Subcutaneous adipose tissue (tissue), 4 donors: ENCODE results near the gene PTGER1. TPM values are rescaled to one million over a fixed set of nuclear protein-coding genes. Genes with fewer than 3 reads are reported as not detected.

Experiments
- CTCF ChIP-seq: fragments of 450-650 bp; IDR thresholded peaks from one replicate; pipeline ENCODE4 v1.5.1; 2016; ENCODE audit warnings: low read depth, mild to moderate bottlenecking, control low read depth, antibody characterized with exemption, moderate library complexity
- total RNA-seq, 4 donors: library from RNA; depleted of rRNA; stranded (reverse); fragments of >200 nt; gene quantifications; one replicate each; pipeline ENCODE4 v1.1.0, GENCODE V29; 2016

PTGER1 gene
- total RNA-seq, 4 donors from 2014 or later: 0.49 TPM; not detected in 3

GRCh38 chr19:14441041-14441938 is 33.9 kb downstream of the PTGER1 start:
- no peak for TF ChIP-seq CTCF

GRCh38 chr19:14440049-14440448 is 35.1 kb downstream of the PTGER1 start:
- no peak for TF ChIP-seq CTCF

GRCh38 chr19:14439014-14439413 is 36.1 kb downstream of the PTGER1 start:
- no peak for TF ChIP-seq CTCF

- no peak for TF ChIP-seq CTCF
Measured at GRCh38 chr19:14437578-14438140, 37.5 kb downstream of the PTGER1 start.

- no peak for TF ChIP-seq CTCF
Measured at GRCh38 chr19:14435320-14436050, 39.7 kb downstream of the PTGER1 start.

- no peak for TF ChIP-seq CTCF
Measured at GRCh38 chr19:14434543-14435319, 40.4 kb downstream of the PTGER1 start.
